Left ventricle myocardium inferior (tissue), 1 donor: Measurements from ENCODE around the gene LSM8. TPM values are rescaled to one million over a fixed set of nuclear protein-coding genes. Genes with fewer than 3 reads are reported as not detected.
A peak's percentile ranks its signal among the peaks of the same experiment; 100 is the strongest.

ENCODE experiments used
- DNase-seq: peaks from one replicate; pipeline ENCODE4 v3.0.0-alpha.2; 2020
- H3K27ac ChIP-seq: fragments of 200-600 bp; replicated peaks from 2 replicates; pipeline ENCODE4 v1.8.0; 2021
- H3K27me3 ChIP-seq: fragments of 200-600 bp; 2 replicates; pipeline ENCODE4 v1.8.0; 2021; ENCODE audit warnings: low read depth
- H3K36me3 ChIP-seq: fragments of 200-600 bp; 2 replicates; pipeline ENCODE4 v1.8.0; 2021
- H3K4me1 ChIP-seq: fragments of 200-600 bp; 2 replicates; pipeline ENCODE4 v1.8.0; 2021
- H3K4me3 ChIP-seq: fragments of 200-600 bp; 2 replicates; pipeline ENCODE4 v1.8.0; 2021; ENCODE audit warnings: mild to moderate bottlenecking, moderate library complexity
- H3K9me3 ChIP-seq: fragments of 200-600 bp; replicated peaks from 2 replicates; pipeline ENCODE4 v1.8.0; 2021
- CTCF ChIP-seq: fragments of 200-600 bp; IDR thresholded peaks from 2 replicates; pipeline ENCODE4 v1.8.0; 2021; ENCODE audit warnings: antibody characterized with exemption, mild to moderate bottlenecking, borderline replicate concordance
- intact Hi-C: fragments of 100-400 bp; cut with micrococcal nuclease; formaldehyde crosslinking; loops from one replicate; pipeline ENCODE4 v1.11.0; 2022
- total RNA-seq: library from RNA; stranded (reverse); fragmentation: NEBNext Ultra II Directional; extraction: Animal tissue kit (Norgen Biotek cat#: 25700); gene quantifications from one replicate; pipeline ENCODE4 v1.2.1, GENCODE V29; 2021
- donor health status: DM: no; HTN: yes; CAD: no; lungs with severe emphysema.

LSM8 gene
- total RNA-seq, 1 donor from 2014 or later = 16.6 TPM

DNA sequence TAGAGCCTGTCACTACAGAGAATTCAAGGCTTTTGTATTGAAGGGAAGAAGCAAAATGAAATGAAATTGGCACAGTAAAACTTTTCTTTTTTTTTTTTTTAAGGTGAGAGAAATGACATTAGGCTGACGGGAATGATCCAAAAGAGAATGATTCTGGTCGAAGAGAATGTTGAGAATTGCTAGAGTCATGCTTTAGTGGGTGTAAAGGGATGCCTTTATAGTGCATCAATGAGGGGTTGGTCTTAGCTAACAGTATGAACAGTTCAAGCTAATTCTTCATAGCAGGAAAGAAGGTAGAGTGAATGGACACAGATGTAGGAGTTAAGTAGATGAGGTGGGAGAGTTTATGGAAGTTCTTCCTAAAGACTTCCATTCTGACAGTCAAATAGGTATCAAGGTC, 32.3 kb upstream of the LSM8 start:
- no peak overlapping the region for H3K27ac ChIP-seq
- no peak for DNase-seq
- TF ChIP-seq CTCF = no peak
- intact Hi-C loops = no loop called here
- H3K36me3 ChIP-seq = no peaks in the 10 kb centered on the region
- H3K27me3 ChIP-seq = peaks cover 8% of the 10 kb centered on the region
- no peaks in the 10 kb centered on the region for H3K9me3 ChIP-seq
- no peak overlapping the region for H3K4me3 ChIP-seq
- H3K4me1 ChIP-seq = peaks cover 5% of the 10 kb centered on the region

- intact Hi-C loops = no loop called here
- Histone ChIP-seq H3K27me3 (peaks cover 8% of the 10 kb centered on the region), H3K36me3 (no peaks in the 10 kb centered on the region), H3K9me3 (no peaks in the 10 kb centered on the region), H3K4me1 (peaks cover 5% of the 10 kb centered on the region), H3K4me3 (no peak overlapping the region), H3K27ac (no peak overlapping the region)
- no peak for DNase-seq
- TF ChIP-seq CTCF = no peak
These were observed 31.8 kb upstream of the LSM8 start for GRCh38 chr7:118152149-118152548.

GRCh38 chr7:118152654-118153053, 31.3 kb upstream of the LSM8 start:
- H3K27ac ChIP-seq = no peak overlapping the region
- no peaks in the 10 kb centered on the region for H3K9me3 ChIP-seq
- no peak for TF ChIP-seq CTCF
- H3K4me1 ChIP-seq = peaks cover 5% of the 10 kb centered on the region
- intact Hi-C loops = no loop called here
- no peaks in the 10 kb centered on the region for H3K36me3 ChIP-seq
- peaks cover 8% of the 10 kb centered on the region for H3K27me3 ChIP-seq
- DNase-seq = no peak
- H3K4me3 ChIP-seq = no peak overlapping the region

DNA sequence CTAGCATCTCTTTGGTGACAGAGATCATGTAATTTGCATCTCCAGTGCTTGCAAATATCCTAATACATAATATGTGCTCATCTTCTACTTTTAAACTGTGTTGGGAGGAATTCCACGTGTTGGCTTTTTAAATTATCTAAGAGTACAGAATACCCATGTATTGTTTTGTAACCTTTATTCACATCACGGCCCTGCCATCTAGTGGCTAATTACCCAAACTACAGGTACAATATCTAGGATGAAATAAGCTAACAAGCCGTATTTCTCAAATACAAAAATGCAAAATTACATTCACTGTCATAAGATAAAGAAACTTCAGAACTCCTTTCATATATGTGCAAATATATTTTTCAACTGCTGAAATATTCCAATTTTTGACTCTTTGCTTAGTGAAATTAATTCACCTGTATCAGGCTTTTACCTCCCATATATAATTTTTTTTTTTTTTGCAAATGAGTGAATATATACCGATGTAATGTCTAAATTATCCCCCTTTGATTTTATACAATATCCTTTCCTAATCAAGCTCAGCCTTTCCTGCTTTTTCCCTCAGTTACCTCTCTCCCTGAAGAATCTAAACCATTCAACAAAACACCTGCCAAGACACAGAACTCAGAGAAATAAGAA, 30.3 kb upstream of the LSM8 start:
- Histone ChIP-seq H3K4me1 (peaks cover 4% of the 10 kb centered on the region), H3K27me3 (peaks cover 8% of the 10 kb centered on the region), H3K4me3 (no peak overlapping the region), H3K27ac (no peak overlapping the region), H3K9me3 (peaks cover 6% of the 10 kb centered on the region), H3K36me3 (no peaks in the 10 kb centered on the region)
- TF ChIP-seq CTCF = peak; percentile 74
- intact Hi-C loops = no loop called here
- DNase-seq = no peak

DNA sequence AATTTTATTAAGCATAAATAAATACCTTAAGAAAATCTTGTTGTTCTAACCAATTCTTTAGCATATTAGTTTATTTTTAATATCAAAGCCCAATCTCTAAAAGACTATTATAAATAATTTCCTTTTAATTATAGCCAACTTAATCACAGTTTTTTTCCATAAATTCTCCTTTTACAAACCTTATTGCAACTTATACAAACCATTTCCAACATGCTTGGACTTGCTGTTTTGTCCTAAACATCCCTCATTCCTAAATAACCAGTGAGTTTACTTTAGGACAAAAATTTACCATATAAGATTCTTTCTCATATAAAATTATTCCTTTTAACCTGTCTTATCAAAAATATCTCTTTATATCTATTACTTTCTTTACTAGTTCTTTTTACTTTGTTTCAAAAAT, 25.2 kb upstream of the LSM8 start:
- intact Hi-C loops = no loop called here
- Histone ChIP-seq H3K27ac (no peak overlapping the region), H3K4me1 (no peaks in the 10 kb centered on the region), H3K27me3 (peaks cover 6% of the 10 kb centered on the region), H3K4me3 (no peak overlapping the region), H3K9me3 (peaks cover 9% of the 10 kb centered on the region), H3K36me3 (no peaks in the 10 kb centered on the region)
- no peak for DNase-seq
- no peak for TF ChIP-seq CTCF
